Glutamatergic neuron (in vitro differentiated cells): Measurements from ENCODE around the gene MON1B. TPM values are rescaled to one million over a fixed set of nuclear protein-coding genes. Genes with fewer than 3 reads are reported as not detected.

Source experiments
- DNase-seq: peaks from one replicate; pipeline ENCODE4 v3.0.0; 2022
- H3K27ac Mint-ChIP-seq: one replicate; pipeline ENCODE4 v1.8.0; 2020; ENCODE audit warnings: mild to moderate bottlenecking, mixed read lengths, inconsistent platforms; ENCODE audit not compliant: unreplicated experiment
- H3K27me3 Mint-ChIP-seq: one replicate; pipeline ENCODE4 v1.8.0; 2020; ENCODE audit warnings: mild to moderate bottlenecking, moderate library complexity, mixed read lengths, inconsistent platforms; ENCODE audit not compliant: unreplicated experiment
- H3K36me3 Mint-ChIP-seq: one replicate; pipeline ENCODE4 v1.8.0; 2020; ENCODE audit warnings: mild to moderate bottlenecking, mixed read lengths, inconsistent platforms; ENCODE audit not compliant: unreplicated experiment
- H3K4me1 Mint-ChIP-seq: one replicate; pipeline ENCODE4 v1.8.0; 2020; ENCODE audit warnings: mild to moderate bottlenecking, low read depth, mixed read lengths, inconsistent platforms; ENCODE audit not compliant: unreplicated experiment
- H3K4me3 Mint-ChIP-seq: one replicate; pipeline ENCODE4 v1.8.0; 2020; ENCODE audit warnings: mild to moderate bottlenecking, mixed read lengths, inconsistent platforms; ENCODE audit not compliant: unreplicated experiment
- H3K9me3 Mint-ChIP-seq: one replicate; pipeline ENCODE4 v1.8.0; 2020; ENCODE audit warnings: mild to moderate bottlenecking, moderate library complexity, mixed read lengths, inconsistent platforms; ENCODE audit not compliant: unreplicated experiment
- total RNA-seq: library from RNA; stranded (reverse); fragmentation: NEBNext Ultra II Directional; extraction: Animal tissue kit (Norgen Biotek cat#: 25700); gene quantifications from one replicate; pipeline ENCODE4 v1.2.1, GENCODE V29; 2021; ENCODE audit not compliant: unreplicated experiment
- TF ChIP-seq, protein P1 (sequence below): fragments of 200-600 bp; sonication (generic); IDR thresholded peaks from one replicate; pipeline ENCODE4 v1.5.0; 2021; ENCODE audit not compliant: partially characterized antibody, unreplicated experiment

Gene MON1B
- total RNA-seq, 1 donor from 2014 or later, result 47.0 TPM

DNA sequence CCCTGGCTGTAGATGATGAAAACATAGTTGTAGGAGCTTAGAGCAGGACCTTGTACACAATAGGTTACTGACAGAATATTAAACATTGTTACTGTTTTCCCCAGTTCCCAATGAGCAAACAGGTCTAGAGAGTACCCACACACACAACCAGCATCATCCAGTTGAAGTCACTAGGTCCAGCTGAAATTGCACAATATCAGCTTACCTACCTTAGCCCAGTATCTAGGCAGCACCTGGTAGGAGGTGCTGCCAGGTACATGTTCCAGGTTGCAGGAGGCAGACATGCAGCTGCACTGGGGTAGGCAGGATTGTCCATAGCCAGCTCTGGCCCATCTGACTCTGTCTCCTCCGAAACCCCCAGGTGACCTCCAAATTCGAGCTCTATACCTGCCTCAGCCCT, 6.8 kb downstream of the MON1B start:
- Mint-ChIP-seq H3K4me3 (no peak overlapping the region), H3K4me1 (peaks cover 11% of the 10 kb centered on the region), H3K36me3 (no peaks in the 10 kb centered on the region), H3K9me3 (peaks cover 6% of the 10 kb centered on the region), H3K27ac (no peak overlapping the region), H3K27me3 (peaks cover 3% of the 10 kb centered on the region)
- no peak for DNase-seq
- TF ChIP-seq, protein P1, sequence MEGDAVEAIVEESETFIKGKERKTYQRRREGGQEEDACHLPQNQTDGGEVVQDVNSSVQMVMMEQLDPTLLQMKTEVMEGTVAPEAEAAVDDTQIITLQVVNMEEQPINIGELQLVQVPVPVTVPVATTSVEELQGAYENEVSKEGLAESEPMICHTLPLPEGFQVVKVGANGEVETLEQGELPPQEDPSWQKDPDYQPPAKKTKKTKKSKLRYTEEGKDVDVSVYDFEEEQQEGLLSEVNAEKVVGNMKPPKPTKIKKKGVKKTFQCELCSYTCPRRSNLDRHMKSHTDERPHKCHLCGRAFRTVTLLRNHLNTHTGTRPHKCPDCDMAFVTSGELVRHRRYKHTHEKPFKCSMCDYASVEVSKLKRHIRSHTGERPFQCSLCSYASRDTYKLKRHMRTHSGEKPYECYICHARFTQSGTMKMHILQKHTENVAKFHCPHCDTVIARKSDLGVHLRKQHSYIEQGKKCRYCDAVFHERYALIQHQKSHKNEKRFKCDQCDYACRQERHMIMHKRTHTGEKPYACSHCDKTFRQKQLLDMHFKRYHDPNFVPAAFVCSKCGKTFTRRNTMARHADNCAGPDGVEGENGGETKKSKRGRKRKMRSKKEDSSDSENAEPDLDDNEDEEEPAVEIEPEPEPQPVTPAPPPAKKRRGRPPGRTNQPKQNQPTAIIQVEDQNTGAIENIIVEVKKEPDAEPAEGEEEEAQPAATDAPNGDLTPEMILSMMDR, result no peak

DNA sequence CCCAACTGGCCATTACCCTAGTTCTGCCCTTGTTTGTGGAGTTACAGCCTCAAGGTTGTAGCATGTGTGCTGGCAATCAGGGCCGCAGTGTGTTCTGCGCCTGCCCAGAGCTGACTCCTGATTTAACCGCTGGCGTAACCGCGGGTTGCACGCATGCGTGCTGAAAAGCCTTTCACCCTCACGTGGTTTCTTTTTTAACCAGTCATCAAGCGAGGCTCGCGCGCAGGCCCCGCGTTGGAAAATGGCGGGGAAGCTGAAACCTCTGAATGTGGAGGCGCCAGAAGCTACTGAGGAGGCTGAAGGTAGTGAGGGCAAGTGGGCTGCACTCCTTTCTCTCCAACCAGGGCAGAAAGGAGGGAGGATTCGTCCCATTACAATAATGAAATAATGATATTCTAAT, 8.2 kb downstream of the MON1B start, which contains the start of gene SYCE1L:
Gene SYCE1L, plus strand, starts transcription at position 198 of the 400 bp plus-strand sequence. Its CDS starts 44 bp downstream, at position 242.
- peaks cover 3% of the 10 kb centered on the region for H3K27me3 Mint-ChIP-seq
- peaks cover 7% of the 10 kb centered on the region for H3K4me1 Mint-ChIP-seq
- H3K27ac Mint-ChIP-seq, result no peak within 1 kb of the TSS
- no peak within 1 kb of the TSS for H3K4me3 Mint-ChIP-seq
- TF ChIP-seq, protein P1, result no peak
- H3K36me3 Mint-ChIP-seq, result no peaks in the 10 kb centered on the region
- no peak for DNase-seq
- H3K9me3 Mint-ChIP-seq, result peaks cover 3% of the 10 kb centered on the region

DNA sequence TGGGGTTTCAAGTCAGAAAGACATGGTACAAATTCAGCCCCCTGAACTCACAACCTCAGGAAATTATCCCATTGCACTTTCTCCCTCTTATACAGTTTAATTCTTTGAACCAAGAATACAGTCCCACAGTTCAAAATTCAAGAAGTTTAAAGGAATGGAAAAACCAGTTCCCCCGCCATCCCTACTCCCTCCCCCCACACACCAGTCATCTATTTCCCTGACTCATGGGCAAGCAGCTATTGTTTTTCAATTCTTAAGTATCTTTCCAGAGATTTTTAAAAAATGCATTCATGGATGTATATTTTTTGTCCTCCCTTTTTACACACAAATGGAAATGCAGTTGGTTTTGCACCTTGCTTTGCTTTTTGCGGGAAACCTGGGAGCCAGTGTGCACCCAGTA, 15.5 kb downstream of the MON1B start:
- Mint-ChIP-seq H3K27me3 (peaks cover 9% of the 10 kb centered on the region), H3K36me3 (no peaks in the 10 kb centered on the region), H3K4me1 (peaks cover 17% of the 10 kb centered on the region), H3K4me3 (no peak overlapping the region), H3K9me3 (peaks cover 4% of the 10 kb centered on the region), H3K27ac (peak overlapping the region; percentile 63)
- DNase-seq, result no peak
- TF ChIP-seq, protein P1, result no peak

DNA sequence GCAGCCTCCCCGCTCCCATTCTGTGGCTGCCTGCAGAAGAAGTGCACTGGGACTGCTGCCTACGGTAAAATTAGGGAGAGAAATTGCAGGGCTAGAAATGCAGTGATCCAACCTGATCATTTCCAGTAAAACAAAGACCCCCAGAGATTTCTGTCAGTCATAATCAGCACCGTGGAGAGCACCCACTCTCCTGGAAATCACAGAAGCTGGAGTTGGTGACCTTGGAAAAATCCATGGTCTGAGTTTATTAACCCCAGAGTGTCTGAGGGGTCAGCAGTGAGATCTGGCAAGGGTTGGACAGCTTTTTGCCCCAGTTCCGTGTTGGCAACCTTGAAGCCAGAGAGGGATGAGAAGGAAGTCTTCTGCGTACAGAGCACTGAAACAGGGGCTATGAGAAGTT, 16.0 kb downstream of the MON1B start:
- Mint-ChIP-seq H3K4me3 (no peak overlapping the region), H3K27me3 (peaks cover 13% of the 10 kb centered on the region), H3K4me1 (peaks cover 20% of the 10 kb centered on the region), H3K27ac (no peak overlapping the region), H3K9me3 (peaks cover 8% of the 10 kb centered on the region), H3K36me3 (no peaks in the 10 kb centered on the region)
- TF ChIP-seq, protein P1, result no peak
- no peak for DNase-seq

DNA sequence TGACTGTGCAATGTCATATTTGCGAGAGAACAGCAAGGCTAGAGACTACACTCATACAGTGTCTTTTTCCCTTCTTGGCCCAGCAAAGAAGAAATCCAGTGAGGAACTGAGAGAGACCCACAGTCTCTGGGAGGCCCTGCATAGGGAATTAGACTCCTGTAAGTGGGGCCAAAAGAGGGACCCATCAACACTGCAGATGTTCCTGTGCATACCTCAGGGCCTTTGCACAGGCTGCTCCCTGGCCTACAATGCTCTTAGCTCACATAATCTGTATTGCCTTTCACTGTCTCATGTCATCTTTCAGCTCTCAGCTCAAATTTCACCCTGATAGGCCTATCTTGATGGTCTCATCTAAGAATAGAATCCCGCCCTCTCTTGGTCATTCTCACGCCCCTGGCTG, 17.4 kb downstream of the MON1B start:
- H3K27ac Mint-ChIP-seq, result no peak overlapping the region
- TF ChIP-seq, protein P1, result no peak
- DNase-seq, result no peak
- H3K4me3 Mint-ChIP-seq, result no peak overlapping the region
- H3K4me1 Mint-ChIP-seq, result peaks cover 20% of the 10 kb centered on the region
- peaks cover 15% of the 10 kb centered on the region for H3K27me3 Mint-ChIP-seq
- H3K9me3 Mint-ChIP-seq, result peaks cover 10% of the 10 kb centered on the region
- no peaks in the 10 kb centered on the region for H3K36me3 Mint-ChIP-seq
